GM18517 (cell line): ENCODE results near the gene ZMIZ1.
"Not testable (repeated sequence)": the region's sequence is repeated elsewhere in the genome, so short reads cannot be mapped to it uniquely, and the experiment has no call there.

Source experiments
- ATAC-seq: cut with Tn5 transposase; IDR thresholded peaks from one replicate; pipeline ENCODE4 v1.9.1; 2021; ENCODE audit warnings: mild to moderate bottlenecking, moderate library complexity; ENCODE audit not compliant: unreplicated experiment

ZMIZ1 gene

GRCh38 chr10:79273604-79274003, 204.8 kb downstream of the ZMIZ1 start:
- ATAC-seq = no peak

DNA sequence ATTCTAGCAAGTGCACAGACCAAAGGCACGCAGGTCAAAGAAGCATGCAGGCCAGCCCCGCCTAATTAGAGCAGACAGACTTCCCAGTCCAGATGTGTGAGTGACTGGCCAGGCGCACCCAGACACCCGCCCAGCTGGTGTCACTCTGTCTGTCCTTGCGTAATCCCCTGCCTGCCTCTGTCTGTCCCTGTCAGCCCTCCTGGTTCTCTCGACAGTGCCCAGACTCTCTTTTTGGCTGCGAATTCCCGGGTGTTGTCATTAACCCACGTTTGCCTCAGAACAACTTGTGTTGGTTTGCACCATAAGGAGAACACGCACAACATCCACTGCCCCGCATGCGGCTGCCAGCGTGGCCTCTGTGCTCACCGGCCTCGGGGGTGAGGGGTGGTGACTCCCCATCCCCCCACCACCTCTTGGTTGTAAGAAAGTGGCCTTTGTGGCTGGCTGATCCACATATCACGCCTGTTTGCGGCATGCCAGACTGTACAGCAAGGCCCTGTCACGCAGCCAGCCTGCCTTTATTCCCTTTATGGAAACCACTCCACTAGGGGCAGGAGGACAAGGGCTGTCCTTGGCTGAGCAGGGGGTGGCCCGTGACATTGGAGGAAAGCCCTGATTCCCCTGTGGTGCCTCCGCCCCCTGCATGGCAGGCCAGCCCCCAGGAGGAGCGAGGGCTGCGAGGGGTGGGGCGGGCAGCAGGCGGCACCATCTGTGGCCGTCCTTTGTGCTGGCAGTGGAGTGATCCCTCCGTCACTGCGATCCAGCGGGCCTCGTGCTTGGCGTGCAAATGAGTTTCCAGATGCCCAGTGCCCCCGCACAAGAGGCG, 205.7 kb downstream of the ZMIZ1 start:
- no peak for ATAC-seq

GRCh38 chr10:79275105-79275430, 206.3 kb downstream of the ZMIZ1 start:
- ATAC-seq = no peak

GRCh38 chr10:79275431-79275851, 206.7 kb downstream of the ZMIZ1 start:
- no peak for ATAC-seq

GRCh38 chr10:79277579-79278269, 209.0 kb downstream of the ZMIZ1 start:
- no peak for ATAC-seq

GRCh38 chr10:79279047-79279446, 210.3 kb downstream of the ZMIZ1 start:
- not testable (repeated sequence) for ATAC-seq

DNA sequence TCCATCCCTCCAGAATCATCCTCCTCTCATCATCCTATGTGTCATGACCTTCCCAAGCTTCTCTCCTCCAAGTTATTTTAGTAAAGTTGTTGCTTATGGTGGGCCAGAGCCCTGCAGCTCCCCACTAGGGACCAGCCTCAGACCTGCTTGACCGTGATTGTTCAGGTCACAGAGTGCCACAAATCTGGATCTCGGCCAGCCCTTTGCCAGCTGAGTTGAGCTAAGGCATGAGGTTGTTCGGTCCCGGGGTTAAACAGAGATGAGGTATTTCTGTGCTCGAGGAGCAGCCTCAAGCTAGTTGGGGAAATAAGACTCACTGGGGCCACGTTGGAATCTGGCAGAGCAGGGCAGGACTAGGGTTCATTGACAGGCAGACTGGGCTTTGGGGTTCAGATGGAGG, 212.2 kb downstream of the ZMIZ1 start:
- ATAC-seq = no peak

DNA sequence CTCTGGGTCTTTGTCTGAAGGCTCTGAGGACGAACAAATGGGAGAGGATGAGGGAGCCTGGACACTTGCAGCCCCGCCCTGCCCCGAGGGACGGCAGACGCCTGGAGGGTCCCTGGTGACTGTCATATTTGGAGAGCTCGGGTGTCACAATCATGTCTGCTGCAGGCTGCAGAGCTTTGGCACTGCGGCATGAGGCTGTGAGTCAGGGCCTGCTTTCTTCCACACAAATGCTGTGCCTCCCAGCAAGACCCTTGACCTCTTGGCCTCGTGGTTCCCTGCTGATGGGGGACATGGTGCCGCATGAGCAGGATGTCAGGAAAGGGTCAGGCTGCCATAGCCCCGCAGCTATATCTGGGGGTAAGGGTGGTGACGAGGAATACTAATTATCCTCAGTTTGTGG, 213.6 kb downstream of the ZMIZ1 start:
- no peak for ATAC-seq

- no peak for ATAC-seq
Observed at GRCh38 chr10:79283616-79284015, 214.8 kb downstream of the ZMIZ1 start.

DNA sequence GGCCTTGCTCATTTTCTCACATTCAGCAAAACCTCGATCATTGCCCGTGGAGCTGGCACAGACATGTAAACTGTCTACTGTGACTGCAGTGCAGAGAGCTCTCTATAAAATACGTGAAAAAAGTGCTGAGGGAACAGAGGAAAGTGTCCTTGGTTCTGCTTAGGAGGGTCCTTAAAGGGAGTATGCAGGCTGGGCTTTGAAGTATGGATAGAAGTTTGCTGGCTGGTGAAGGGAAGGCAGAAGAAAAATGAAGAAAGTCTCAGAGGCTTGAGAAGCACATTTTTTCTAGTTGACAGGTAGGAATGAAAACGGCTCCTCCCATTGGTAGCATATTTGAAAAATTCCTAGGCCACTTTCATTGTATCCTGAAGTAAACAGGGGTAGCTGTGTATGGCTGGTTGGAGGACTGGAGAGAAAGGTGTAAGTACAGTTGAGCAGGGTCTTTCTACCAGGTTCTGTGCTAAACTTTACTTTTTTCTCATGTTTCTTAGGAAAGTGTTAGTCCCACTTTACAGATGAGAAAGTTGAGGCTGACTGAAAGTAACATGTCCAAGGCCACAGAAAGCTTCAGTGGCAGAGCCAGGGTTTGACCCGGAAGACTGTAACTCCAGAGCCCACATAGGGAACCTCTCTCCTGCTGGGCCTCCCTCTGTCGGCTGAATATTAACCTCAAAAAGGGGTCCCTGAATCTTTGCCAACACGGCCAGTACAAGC, 215.5 kb downstream of the ZMIZ1 start:
- ATAC-seq = no peak

- peak; percentile 73 for ATAC-seq
Observed at GRCh38 chr10:79285315-79286197, 216.8 kb downstream of the ZMIZ1 start.

DNA sequence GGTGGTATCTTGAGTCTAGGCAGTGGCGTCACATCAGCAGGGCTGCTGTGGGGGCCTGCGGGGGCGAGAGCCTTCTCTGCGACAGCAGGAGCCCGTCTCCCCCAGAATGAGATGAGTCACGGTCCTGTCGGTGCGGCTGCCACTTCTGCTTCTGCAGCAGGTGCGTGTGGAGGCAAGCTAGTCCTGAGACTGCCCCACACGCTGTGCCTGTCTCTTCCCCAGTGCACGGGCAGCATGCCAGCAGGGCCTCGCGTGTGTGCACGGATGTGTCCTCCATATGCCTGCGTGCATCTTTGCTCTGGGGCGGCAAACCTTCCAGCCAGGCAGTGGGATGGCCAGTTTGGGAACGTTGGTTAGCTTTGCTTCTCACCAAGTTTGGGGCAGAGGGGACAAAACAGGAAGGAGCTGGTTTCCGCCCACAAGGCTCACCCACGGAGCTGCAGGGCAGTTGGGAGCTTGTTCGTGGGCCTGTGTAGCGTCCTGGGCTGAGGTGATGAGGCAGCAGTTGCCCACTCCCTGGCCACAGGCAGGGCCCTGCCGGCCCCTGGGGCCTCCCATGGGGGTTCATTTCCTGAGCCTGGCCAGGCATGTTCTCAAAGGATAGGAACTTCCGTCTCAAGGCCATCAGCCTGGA, 217.7 kb downstream of the ZMIZ1 start:
- peak; percentile 86 for ATAC-seq

GRCh38 chr10:79287973-79288723, 219.4 kb downstream of the ZMIZ1 start:
- no peak for ATAC-seq

- no peak for ATAC-seq
Observed at GRCh38 chr10:79289801-79290200, 221.0 kb downstream of the ZMIZ1 start.

- no peak for ATAC-seq
Observed at GRCh38 chr10:79292026-79292766, 223.4 kb downstream of the ZMIZ1 start.

GRCh38 chr10:79292891-79293746, 224.4 kb downstream of the ZMIZ1 start:
- ATAC-seq = no peak

DNA sequence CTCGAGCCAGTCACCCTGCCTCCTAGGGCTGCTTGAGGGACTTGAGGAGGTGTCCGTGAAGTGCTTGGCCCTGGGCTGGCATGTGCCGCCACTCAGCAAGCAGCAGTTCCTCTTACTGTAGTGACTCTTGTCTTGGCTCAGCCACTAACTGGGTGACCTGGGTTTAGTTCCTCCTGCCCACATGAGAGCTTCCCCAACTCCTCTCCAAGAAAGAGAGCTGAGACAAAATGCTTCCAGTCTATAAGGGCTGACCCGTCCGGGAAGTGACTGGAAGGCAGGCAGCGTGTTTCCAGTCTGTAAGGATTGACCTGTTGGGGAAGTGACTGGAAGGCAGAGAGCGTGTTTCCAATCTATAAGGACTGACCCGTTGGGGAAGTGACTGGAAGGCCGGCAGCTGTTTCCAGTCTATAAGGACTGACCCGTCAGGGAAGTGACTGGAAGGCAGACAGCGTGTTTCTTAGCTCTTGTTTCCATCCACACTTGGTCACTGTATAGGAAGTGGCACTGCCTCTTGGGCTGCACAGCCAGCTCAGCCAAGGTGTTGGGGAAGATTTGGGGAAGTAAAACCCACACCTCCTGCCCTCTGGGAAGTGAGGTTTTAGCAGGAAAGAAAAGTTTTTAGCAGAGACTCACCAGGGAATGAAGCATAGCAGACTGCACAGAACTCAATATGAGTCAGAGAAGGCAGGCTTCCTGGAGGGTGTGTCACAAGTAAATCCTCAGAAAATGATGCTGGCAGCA, 225.2 kb downstream of the ZMIZ1 start:
- ATAC-seq = no peak
